Measurements from ENCODE around the gene PBLD. TPM values are rescaled to one million over a fixed set of nuclear protein-coding genes. Genes with fewer than 3 reads are reported as not detected.

PBLD gene
- 3.9 and 4.7 TPM in 2 replicates for total RNA-seq

GRCh38 chr10:68332259-68333057 lies at the start of gene PBLD:
PBLD (minus strand) TSS chr10:68332928; CDS start chr10:68306844, 26,084 bp downstream.

GRCh38 chr10:68331455-68332258 lies 1.1 kb downstream of the PBLD start, which contains the start of gene HNRNPH3:
HNRNPH3 (plus strand) TSS chr10:68332064; CDS start chr10:68337222, 5,158 bp downstream.

Other genes with a start within 250 kb of the PBLD start
- gene MYPN, start 223.4 kb downstream of the PBLD start, total RNA-seq, result under 0.01 and 1.5 TPM in 2 replicates
- not detected in 2 replicates for gene ATOH7, start 100.8 kb downstream of the PBLD start, total RNA-seq
- gene HNRNPH3, start 864 bp downstream of the PBLD start, total RNA-seq, result 22.0 and 38.9 TPM in 2 replicates
- gene RUFY2, start 74.3 kb upstream of the PBLD start, total RNA-seq, result 22.0 and 23.6 TPM in 2 replicates
- 3.9 and 8.9 TPM in 2 replicates for gene DNA2, start 139.0 kb upstream of the PBLD start, total RNA-seq
- gene SLC25A16, start 194.6 kb upstream of the PBLD start, total RNA-seq, result 21.1 and 23.8 TPM in 2 replicates
- 4.7 and 5.3 TPM in 2 replicates for gene TET1, start 227.4 kb upstream of the PBLD start, total RNA-seq